PFSK-1 (cell line): ENCODE data around the gene ZNF581.
A peak's percentile ranks its signal among the peaks of the same experiment; 100 is the strongest.

ENCODE experiments used
- POLR2AphosphoS5 ChIP-seq: IDR thresholded peaks from 2 replicates; pipeline ENCODE4 v1.6.1; 2012; ENCODE audit warnings: low read depth, mild to moderate bottlenecking, control low read depth, low read length, moderate library complexity
- REST ChIP-seq, 2 experiments: IDR thresholded peaks; 2 replicates each; pipeline versions ENCODE4 v1.6.1 to v1.8.0; 2011 to 2012; ENCODE audit warnings: low read depth in 2 of 2, low read length in 2 of 2, control low read depth in 1 of 2, inconsistent platforms in 1 of 2, mild to moderate bottlenecking in 1 of 2, moderate library complexity in 1 of 2; ENCODE audit not compliant: insufficient read depth in 1 of 2
- SIN3A ChIP-seq: IDR thresholded peaks from 2 replicates; pipeline ENCODE4 v1.6.1; 2012; ENCODE audit warnings: mild to moderate bottlenecking, low read length, moderate library complexity, borderline replicate concordance; ENCODE audit not compliant: insufficient read depth

- no peak for TF ChIP-seq SIN3A
- no peak; a peak in 1 of 4 replicates for TF ChIP-seq REST (IDR thresholded peaks at IDR 0.05; ENCODE audit: insufficient read depth in 1 of 2, low read depth in 2 of 2, low read length in 2 of 2)
- TF ChIP-seq POLR2AphosphoS5: peak; percentile 81; the same call in 1 of the 2 replicates
Measured at GRCh38 chr19:55598719-55599467, 44.6 kb upstream of the ZNF581 start.
